Measurements from ENCODE around the gene HS3ST6. TPM values are rescaled to one million over a fixed set of nuclear protein-coding genes. Genes with fewer than 3 reads are reported as not detected.

The HS3ST6 gene
- total RNA-seq, 1 experiment from 2014 or later, result not detected

Other genes with a start within 250 kb of the HS3ST6 start
- gene JPT2, start 240.1 kb downstream of the HS3ST6 start, total RNA-seq (2014; rRNA removed; shearing (Covaris generic)), result 180 and 352 TPM in 2 replicates
- gene MAPK8IP3, start 212.2 kb downstream of the HS3ST6 start, total RNA-seq (2014; rRNA removed; shearing (Covaris generic)), result 26.5 and 43.2 TPM in 2 replicates
- gene NME3, start 146.9 kb downstream of the HS3ST6 start, total RNA-seq (2014; rRNA removed; shearing (Covaris generic)), result 19.9 and 27.1 TPM in 2 replicates
- gene EME2, start 145.6 kb downstream of the HS3ST6 start, total RNA-seq (2014; rRNA removed; shearing (Covaris generic)), result 6.9 and 7.7 TPM in 2 replicates
- 132 and 178 TPM in 2 replicates for gene MRPS34, start 145.3 kb downstream of the HS3ST6 start, total RNA-seq (2014; rRNA removed; shearing (Covaris generic))
- gene SPSB3, start 135.8 kb downstream of the HS3ST6 start, total RNA-seq (2014; rRNA removed; shearing (Covaris generic)), result 19.9 and 21.1 TPM in 2 replicates
- 117 and 127 TPM in 2 replicates for gene NUBP2, start 135.5 kb downstream of the HS3ST6 start, total RNA-seq (2014; rRNA removed; shearing (Covaris generic))
- gene IGFALS, start 124.7 kb downstream of the HS3ST6 start, total RNA-seq (2014; rRNA removed; shearing (Covaris generic)), result not detected in 2 replicates
- gene HAGH, start 91.6 kb downstream of the HS3ST6 start, total RNA-seq (2014; rRNA removed; shearing (Covaris generic)), result 22.2 and 65.3 TPM in 2 replicates
- 38.8 and 90.3 TPM in 2 replicates for gene FAHD1, start 91.2 kb downstream of the HS3ST6 start, total RNA-seq (2014; rRNA removed; shearing (Covaris generic))
- gene MEIOB, start 46.3 kb downstream of the HS3ST6 start, total RNA-seq (2014; rRNA removed; shearing (Covaris generic)), result not detected in 2 replicates
- 13.9 and 21.3 TPM in 2 replicates for gene MSRB1, start 24.8 kb upstream of the HS3ST6 start, total RNA-seq (2014; rRNA removed; shearing (Covaris generic))
- gene RPL3L, start 36.3 kb upstream of the HS3ST6 start, total RNA-seq (2014; rRNA removed; shearing (Covaris generic)), result not detected in 2 replicates
- gene NDUFB10, start 41.1 kb upstream of the HS3ST6 start, total RNA-seq (2014; rRNA removed; shearing (Covaris generic)), result 273 and 292 TPM in 2 replicates
- gene RPS2, start 46.4 kb upstream of the HS3ST6 start, total RNA-seq (2014; rRNA removed; shearing (Covaris generic)), result 2,199 and 2,611 TPM in 2 replicates
- gene RNF151, start 48.4 kb upstream of the HS3ST6 start, total RNA-seq (2014; rRNA removed; shearing (Covaris generic)), result not detected in 2 replicates
- 68.0 and 156 TPM in 2 replicates for gene TBL3, start 53.6 kb upstream of the HS3ST6 start, total RNA-seq (2014; rRNA removed; shearing (Covaris generic))
- gene NOXO1, start 63.1 kb upstream of the HS3ST6 start, total RNA-seq (2014; rRNA removed; shearing (Covaris generic)), result 0.16 TPM in 1 of 2 replicates, not detected in the other
- gene GFER, start 65.8 kb upstream of the HS3ST6 start, total RNA-seq (2014; rRNA removed; shearing (Covaris generic)), result 26.9 and 31.8 TPM in 2 replicates
- 1.8 and 7.3 TPM in 2 replicates for gene SYNGR3, start 71.6 kb upstream of the HS3ST6 start, total RNA-seq (2014; rRNA removed; shearing (Covaris generic))
- gene ZNF598, start 91.4 kb upstream of the HS3ST6 start, total RNA-seq (2014; rRNA removed; shearing (Covaris generic)), result 13.5 and 20.4 TPM in 2 replicates
- gene NPW, start 101.4 kb upstream of the HS3ST6 start, total RNA-seq (2014; rRNA removed; shearing (Covaris generic)), result not detected in 2 replicates
- gene NHERF2, start 108.5 kb upstream of the HS3ST6 start, total RNA-seq (2014; rRNA removed; shearing (Covaris generic)), result 50.2 and 57.3 TPM in 2 replicates
- gene NTHL1, start 129.4 kb upstream of the HS3ST6 start, total RNA-seq (2014; rRNA removed; shearing (Covaris generic)), result 33.9 and 59.3 TPM in 2 replicates
- 36.9 and 51.9 TPM in 2 replicates for gene TSC2, start 129.6 kb upstream of the HS3ST6 start, total RNA-seq (2014; rRNA removed; shearing (Covaris generic))
- gene PKD1, start 217.5 kb upstream of the HS3ST6 start, total RNA-seq (2014; rRNA removed; shearing (Covaris generic)), result 60.4 and 97.9 TPM in 2 replicates
- 0.16 TPM in 1 of 2 replicates, not detected in the other for gene RAB26, start 230.2 kb upstream of the HS3ST6 start, total RNA-seq (2014; rRNA removed; shearing (Covaris generic))
- gene TRAF7, start 237.4 kb upstream of the HS3ST6 start, total RNA-seq (2014; rRNA removed; shearing (Covaris generic)), result 26.4 and 39.5 TPM in 2 replicates

All from SJSA1 (cell line).